ENCODE measurements around the gene SOX10.

The SOX10 gene

DNA sequence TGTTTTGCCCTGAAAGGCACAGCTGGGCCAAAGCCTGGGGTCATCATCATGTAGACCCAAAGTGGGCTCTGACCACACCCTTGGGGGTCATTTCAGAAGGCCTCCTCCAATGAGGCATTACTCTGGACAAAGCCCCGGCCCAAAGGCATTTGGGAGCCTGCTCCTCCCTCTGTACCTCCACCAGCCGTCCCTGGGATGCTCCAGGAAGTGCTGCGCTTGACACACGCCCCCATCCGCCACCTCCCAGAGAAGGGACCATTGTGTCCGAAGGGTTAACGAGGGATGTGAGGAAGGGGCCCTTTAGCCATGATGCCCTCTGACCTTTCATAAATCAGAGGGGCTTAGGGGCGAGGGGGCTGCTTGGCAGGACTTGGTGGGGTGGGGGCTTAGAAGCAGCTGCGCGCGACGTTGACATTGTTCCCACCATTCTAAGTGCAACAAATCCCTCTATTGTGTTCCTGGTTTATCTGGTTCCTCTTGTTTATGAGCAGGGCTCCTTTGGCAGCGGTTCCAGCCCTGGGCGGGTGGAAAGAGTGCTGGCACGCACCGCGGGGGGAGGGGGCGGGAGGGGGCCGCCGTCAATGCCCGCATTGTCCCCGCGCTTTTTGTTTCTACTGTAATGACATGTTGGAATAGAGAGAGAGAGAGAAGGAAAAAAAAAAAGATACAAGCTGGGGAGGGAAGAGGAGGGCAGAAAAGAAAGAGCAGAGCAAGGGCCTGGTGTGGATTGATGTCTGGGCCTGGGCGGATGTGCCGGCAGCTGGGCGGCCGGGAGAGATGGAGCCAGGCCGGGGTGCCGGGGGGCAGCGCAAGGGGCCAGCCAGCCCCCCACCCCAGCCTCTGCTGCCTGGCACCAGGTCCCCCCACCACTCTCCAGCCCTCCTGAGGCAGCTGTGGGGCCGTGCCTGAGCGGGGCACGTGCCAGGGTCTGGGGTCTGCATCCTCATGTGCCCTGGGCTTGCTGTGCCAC lies 32.1 kb upstream of the SOX10 start:
- DNase-seq (ENCODE audit: low read depth in 2 of 2): no peak

DNA sequence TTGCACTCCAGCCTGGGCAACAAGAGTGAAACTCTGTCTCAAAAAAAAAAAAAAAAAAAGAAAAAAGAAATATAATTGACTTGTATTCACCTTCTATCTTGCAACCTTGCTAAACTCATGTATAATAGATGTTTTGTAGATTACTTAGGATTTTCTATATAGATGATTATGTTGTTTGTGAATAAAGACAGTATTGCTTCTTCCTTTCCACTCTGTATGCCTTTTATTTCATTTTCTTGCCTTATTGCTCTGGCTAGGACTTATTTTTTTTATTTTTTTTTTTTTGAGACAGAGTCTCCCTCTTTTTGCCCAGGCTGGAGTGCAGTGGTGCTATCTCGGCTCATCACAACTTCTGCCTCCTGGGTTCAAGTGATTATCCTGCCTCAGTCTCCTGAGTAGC lies 29.7 kb upstream of the SOX10 start:
- DNase-seq (ENCODE audit: low read depth in 2 of 2): no peak

DNA sequence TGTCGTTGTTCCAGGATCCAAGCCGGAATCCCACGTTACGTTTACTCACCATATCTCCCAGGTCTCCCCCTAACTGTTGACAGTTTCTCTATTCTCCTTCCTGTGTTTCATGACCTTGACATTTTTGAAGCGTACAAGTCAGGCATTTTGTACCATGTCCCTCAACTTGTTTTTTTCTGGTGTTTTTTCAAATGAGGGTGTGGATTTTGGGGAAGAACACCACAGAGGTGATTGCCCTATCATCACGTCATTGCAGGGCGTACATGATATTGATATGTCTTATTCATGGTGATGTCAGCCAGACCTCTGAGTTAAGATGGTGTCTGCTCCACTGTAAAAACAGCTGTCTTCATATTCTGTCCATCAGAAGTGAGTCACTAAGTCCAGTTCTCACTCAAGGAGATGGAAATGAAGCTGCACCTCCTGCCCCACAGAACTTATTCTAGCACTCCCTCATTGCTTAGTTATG lies 28.3 kb upstream of the SOX10 start:
- no peak for DNase-seq (ENCODE audit: low read depth in 2 of 2)

DNA sequence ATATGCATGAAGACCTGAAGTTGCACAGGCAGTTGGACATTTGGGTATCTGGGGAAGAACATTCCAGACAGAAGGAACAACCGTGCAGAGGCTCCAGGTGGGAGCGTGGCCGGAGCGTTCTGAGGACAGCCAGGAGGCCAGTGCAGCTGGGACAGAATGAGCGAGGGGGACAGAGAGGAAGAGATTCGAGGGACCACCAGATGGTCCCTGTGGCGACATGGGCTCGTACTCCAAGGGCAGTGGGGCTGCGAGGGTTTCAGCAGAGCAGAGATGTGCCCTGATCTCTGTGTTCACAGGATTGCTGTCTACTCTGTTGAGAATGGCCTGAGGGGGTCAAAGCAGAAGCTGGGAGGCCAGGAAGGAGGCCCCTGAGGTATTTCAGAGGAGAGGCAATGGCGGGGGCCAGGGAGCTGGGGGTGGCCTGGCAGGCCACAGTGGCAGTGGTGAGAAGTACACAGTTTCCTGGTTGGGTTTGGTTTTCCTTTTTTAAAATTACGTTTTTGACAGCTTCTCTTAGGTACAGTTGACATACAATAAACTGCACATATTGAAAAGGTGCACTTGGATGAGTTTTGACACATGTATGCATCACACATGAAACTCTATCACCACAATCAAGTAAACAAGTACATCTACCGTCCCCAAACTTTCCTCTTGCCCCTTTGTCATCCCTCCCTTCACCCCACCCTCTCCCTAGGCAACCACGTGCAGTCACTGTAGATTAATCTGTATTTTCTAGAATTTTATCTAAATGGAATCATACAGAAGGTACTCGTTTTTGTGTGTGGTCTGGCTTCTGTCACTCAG lies 24.8 kb upstream of the SOX10 start:
- no peak for DNase-seq (ENCODE audit: low read depth in 2 of 2)

DNA sequence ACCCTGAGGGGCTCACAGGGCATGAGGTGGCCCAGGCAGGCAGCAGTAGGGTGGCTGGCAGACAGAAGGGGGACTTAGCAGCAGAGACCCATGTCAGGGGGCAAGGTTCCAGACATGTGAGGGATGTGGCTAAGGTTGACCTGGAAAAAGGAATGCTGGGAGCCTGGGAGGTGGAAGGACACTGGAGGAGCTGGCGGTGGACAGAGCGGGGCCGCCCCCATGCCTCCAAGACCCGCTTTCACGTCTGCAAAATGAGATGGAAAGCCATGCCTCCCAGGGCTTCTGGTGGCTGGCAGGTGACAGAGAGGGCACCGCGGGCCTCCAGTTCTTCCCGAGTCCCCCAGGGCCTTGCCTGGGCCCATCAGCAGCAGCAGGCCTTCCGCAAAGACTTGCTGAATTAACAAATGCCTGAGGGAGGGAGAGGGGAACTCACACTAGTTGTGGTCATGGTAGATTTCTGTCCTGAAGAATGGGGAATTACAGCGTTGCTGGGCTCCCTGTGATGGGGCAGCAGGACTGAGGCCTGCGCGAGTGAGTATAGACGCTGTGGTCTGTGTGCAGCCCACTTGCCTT lies 23.1 kb upstream of the SOX10 start:
- no peak for DNase-seq (ENCODE audit: low read depth in 2 of 2)

DNA sequence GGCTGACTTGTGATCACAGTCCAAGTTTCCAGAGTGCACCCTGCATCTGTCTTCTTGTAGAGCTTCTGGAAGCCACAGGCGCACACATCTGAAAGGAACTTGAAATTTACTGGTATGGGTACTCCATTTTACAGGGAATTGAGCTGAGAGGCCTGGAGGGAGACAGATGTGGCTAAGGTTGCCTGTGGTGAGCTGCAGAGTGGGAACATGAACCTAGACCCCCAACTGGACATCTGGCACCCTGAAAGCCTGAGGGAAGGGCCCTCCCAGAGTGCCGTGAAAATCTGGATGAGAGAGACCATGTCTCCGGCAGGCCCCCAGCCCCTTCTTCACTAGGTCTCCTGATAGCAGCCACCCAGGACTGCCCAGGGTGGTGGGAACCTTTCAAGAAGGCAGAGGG lies 22.6 kb upstream of the SOX10 start:
- no peak for DNase-seq (ENCODE audit: low read depth in 2 of 2)

DNA sequence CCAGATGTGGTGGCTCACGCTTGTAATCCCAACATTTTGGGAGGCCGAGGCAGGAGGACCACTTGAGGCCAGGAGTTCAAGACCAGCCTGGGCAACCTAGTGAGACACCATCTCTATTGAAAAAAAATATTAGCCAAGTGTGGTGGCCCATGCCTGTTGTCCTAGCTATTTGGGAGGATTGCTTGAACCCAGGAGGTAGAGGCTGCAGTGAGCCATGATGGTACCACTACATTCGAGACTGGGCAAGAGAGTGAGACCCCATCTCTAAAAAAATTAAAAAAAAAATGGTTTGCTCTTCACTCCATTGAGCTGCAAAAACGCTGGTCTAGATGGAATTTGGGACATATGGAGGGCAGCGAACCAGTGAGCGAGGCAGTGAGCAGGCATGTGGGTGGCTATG lies 21.6 kb upstream of the SOX10 start:
- no peak for DNase-seq (ENCODE audit: low read depth in 2 of 2)

DNA sequence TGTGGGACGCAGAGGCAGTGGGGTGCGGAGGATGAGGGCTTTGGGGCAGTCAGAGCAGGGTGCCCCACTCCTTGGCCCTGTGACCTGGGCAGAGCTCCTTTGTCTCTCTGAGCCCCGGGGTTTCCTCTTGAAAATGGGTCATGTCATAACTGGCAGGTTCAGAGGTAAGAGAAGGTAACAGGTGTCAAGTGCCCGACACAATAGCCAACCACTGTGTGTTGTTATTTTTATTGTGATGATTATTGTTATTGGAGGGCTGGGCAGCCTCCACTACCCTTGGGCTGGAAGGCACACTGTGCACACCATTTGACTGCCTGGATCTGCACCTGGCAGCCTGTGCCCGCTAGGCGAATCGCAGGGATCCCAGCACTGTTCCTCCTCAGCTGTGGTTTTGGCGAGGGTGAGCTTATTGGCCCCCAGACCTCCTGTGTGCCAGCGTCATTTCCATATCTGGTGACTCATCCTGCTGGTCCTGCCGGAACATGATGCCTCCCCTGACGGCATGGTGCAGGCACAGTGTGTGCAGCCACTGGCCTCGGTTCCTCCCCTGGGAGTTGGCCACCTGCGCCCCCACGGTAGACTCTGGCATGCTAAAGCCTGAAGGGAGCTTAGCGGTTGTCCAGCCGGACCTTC lies 15.4 kb upstream of the SOX10 start:
- DNase-seq (ENCODE audit: low read depth in 2 of 2): no peak

DNA sequence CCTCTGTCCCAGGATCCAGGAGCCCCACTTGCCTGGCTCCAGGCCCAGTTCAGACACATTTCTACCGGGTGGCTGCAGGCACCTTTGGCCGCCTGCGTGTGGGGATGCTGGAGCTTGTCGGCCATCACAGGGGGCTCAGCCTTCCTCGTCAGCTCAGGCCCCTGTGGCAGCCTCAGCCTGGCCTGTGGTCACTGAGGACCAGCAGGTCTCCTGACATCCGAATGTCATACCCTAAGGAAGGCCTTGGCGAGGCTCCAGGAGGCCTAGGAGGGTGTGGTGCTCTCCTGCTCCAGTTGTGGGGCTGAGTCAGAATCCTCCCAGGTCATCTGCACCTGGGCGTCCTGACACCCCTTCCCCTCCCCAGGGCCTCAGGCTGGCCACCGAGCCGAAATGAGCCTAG lies 14.9 kb upstream of the SOX10 start:
- no peak for DNase-seq (ENCODE audit: low read depth in 2 of 2)

DNA sequence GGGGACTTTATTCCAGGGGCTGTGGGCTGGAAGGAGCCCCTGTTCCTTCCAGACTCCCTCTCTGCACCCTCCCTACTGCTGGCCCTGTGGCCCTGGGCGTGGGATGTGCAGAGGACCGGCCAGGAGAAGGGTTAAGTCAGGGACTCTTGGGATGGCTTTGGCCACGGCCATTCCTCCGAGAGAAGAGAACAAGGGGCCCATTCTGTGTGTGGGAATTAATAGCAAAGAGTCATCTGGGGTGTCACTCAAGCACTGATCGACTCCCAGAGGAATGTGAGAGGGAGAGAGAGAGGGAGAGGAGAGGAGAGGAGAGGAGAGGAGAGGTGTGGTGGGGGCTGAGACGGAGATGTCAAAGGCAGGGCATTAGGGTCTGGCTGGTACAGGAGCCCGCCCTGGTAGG lies 14.2 kb upstream of the SOX10 start:
- DNase-seq (ENCODE audit: low read depth in 2 of 2): no peak

DNA sequence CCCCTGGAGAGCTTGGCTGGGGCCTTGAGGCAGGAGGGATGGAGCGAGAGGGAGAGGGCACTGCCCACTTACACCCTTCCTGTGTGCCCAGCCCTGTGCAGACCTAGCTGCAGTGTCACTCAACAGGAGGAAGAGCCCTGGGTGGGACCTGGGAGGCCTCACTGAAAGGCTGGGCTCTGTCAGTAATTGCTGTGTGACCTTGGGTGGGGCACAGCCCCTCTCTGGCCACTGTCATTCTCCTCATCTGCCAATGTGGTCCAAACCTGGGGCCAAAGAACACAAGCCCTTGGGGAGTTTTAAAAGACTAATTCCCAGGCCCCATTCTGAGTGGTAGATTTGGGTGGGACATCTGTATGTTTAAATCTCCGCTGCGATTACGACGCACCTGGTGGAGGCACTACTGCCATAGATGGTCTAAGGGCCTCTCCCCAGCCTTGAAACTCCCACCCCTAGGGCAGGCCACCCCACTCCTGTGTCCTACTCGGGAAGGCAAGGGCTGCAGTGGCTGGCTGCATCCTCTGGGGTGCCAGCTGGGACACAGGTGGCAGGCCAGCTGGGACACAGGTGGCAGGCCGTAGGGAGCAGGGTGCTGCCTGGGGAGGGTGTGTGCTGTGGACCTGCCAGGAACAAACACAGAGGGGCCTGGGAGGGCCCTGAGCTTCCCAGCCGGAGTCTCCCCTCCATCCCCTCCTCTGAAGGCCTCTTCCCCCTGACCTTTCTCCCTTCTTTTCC lies 12.3 kb upstream of the SOX10 start:
- DNase-seq (ENCODE audit: low read depth in 2 of 2): no peak

DNA sequence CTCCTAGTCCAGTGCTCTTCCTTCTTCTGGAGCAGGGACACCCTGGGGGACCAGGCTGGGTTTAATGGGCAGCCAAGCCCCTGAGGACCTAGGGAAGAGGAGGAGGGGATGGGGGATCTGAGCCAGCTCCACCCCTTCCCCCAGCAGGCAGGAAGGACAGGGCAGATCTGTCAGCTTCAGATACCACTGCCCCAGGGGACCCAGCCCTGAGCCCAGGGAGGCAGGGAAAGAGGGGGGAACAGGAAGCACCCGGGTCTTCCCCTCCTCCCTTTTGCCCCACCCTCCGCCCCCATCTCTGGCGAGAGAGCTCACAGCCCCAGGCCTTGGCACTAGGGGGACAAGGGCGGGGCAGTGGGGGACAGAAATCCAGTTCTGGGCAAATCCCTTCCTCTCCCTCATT lies 11.7 kb upstream of the SOX10 start:
- DNase-seq (ENCODE audit: low read depth in 2 of 2): no peak

DNA sequence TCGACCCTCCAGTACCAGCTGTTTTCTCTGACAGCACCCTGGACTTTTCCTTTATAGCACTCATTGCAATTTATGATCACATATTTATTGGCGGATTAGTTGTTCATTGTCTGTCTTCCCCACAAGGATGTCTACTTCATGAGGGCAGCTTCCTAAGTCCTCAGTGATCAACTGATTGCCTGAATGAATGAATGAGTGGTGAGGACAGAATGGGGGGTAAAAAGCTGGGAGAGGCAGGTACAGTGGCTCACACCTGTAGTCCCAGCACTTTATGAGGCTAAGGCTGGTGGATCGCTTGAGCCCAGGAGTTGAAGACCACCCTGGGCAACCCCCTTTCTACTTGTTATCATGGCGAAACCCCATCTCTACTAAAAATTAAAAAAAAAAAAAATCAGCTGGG lies 11.1 kb upstream of the SOX10 start:
- no peak for DNase-seq (ENCODE audit: low read depth in 2 of 2)

DNA sequence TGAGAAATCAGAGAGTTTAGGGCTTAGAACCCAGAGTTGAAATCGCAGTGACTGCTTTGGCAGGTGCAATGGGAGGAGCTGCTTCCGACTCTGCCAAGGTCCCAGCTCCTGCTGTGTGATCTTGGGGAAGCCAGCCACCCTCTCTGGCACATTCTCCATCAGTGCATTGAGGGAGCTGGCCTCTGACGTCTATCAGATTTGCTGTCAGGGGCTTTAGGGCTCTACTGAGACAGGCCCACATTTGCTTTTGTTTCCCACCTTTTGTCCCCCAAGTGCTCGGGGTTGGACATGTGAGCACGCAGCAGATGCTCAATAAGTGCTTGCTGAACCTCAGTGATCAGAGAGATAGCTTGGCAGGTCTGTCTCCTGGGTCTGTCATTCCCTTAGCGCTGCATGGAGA lies 10.6 kb upstream of the SOX10 start:
- DNase-seq (ENCODE audit: low read depth in 2 of 2): no peak

DNA sequence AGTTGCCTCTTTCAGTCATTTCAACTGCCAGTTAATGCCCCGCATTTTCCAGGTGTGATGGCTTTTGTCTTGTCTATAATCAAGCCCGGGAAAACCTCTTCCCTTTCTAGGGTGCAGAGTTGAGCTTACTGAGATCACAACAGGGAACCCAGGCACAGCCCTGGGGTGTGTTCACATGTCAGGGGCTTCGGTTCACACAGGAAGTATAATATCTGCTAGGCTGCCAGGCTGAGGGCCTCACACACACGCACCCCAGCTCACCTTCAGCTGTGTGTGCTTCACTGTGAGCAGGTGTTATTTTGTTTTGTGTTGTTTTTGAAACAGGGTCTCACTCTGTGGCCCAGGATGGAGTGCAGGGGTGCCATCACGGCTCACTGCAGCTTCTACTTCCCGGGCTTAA lies 9.7 kb upstream of the SOX10 start:
- DNase-seq (ENCODE audit: low read depth in 2 of 2): no peak

DNA sequence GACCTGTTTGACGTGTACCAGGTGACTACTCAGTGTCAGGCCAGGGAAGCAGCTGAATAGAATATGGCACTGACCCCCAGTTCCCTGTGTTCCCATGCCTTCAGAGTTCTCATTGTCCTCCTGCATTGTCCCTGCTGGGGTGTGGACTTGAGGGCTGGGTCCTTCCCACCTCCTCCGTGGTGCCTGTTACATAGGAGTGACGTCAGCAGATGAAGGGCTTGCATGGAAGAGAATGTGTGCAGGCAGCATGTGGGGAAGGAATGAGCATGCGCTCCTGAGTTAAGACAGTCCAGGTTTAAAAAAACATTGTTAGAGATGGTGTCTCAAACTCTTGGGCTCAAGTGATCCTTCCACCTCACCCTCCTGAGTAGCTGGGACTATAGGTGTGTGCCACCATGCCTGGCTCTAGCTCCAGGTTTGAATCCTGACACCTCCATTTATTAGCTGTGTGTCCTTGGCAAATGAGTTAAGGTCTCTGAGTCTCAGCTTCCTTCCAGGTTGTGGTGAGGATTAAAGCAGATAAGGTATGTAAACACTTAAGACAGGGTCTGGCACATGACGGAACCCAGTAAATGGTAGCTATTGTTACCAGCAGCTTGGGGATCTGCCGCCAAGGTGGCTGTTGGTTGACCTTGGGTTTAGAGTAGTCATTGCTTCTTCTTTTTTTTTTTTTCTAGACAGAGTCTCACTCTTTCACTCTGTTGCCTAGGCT lies 7.5 kb upstream of the SOX10 start:
- no peak for DNase-seq (ENCODE audit: low read depth in 2 of 2)

DNA sequence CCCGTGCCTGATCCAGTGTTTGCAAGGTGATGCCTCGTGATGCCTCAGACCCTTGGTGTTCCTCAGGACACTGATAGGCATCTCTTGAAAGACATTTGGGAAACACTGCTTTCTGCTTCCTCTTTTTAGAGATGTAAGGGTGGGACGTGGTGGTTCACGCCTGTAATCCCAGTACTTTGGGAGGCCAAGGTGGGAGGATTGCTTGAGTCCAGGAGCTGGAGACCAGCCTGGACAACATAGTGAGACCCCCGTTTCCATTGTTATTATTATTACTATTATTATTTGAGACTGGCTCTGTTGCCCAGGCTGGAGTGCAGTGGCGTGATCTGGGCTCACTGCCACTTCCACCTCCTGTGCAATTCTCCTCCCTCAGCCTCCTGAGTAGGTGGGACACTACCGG lies 6.5 kb upstream of the SOX10 start:
- no peak for DNase-seq (ENCODE audit: low read depth in 2 of 2)

DNA sequence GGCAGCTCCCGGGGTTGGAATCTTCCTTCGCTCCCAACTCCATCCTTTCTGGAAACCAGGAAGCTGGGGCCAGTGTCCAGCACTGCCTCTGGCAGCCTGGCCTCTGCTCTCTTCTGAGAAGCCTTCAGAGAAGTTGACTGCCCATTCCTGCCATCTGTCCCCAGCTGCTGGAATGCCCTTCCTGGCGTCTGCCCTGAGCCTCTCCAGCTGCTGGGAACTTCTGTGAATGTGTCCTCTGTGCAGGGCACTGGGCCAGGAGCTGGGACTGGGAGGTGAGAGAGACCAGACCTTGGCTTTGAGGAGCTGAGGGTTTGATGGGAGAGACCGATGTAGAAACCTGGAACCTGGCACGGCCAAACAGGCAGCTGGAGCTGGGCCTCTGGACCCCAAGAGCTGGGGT lies 5.9 kb upstream of the SOX10 start:
- no peak for DNase-seq (ENCODE audit: low read depth in 2 of 2)

DNA sequence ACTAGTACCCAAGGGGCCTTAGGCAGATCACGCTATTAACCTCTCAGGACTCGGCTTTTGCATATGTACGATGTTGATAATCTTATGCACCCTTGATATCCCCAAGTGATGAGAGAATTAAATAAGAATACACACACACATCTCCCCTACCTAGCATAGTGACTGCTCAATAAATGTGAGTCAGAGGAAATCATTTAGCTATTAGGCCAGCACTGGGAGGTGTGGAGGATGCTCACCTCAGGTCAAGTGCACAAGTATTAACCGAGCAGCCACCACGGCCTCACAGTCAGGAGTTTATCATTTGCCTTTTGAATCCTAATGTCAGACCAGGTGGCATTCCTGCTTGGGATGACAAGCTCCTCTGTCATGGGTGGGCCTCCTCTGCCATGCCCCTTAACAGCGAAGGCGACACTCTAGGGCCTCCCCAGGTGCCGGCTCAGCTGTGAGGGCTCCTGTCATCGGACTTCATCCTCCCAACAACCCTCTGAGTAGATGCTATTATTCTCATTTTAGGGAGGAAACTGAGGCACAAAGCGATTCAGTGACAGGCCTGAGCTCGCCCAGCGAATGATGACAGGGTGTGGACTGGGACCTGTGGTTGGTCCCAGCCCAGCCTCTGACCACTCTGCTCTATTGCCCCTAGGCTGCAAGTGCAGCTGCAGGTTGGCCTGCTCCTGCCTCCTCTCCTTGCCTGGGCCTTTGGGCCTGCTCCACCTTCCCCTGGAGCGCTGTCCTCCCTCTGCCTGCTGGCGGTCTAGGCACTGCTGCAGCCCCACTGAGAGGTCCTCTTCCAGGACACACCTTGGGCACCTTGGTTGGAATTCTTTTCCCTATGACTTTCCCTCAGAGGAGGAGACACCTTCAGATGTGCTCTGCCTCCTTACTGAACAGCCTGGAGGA lies 5.0 kb upstream of the SOX10 start:
- DNase-seq (ENCODE audit: low read depth in 2 of 2): no peak

DNA sequence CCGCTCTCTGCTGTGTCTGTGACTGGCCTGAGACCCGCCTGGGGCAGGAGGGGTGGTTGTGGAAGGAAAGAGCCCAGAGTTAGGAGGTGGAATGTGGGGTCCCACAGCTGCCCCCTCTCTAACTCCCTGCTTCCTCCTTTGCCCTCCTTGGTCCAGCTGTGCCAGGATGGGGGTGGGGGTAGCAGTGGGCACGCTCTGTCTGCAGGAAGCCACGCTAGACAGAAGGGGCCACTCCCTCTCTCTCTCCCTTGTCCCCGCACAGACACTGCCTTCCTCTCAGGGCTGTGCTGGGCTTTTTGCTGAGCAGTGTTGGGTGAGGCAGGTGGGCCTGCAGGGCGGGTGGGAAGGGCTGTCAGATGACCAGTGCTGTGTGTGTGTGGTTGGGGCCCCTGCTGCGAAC lies 2.0 kb upstream of the SOX10 start:
- DNase-seq (ENCODE audit: low read depth in 2 of 2): no peak
